Coronary artery (tissue), 2 donors: ENCODE results near the gene NEURL2.

Source experiments
- DNase-seq: peaks from one replicate; pipeline ENCODE4 v3.0.0-alpha.2; 2017; ENCODE audit warnings: low spot score
- H3K27ac ChIP-seq, 2 donors: fragments of 200-600 bp; sonication (generic); one replicate each; pipeline ENCODE4 v1.5.1; 2016 to 2019
- H3K4me3 ChIP-seq: fragments of 200-600 bp; sonication (generic); 2 replicates; pipeline ENCODE4 v1.5.1; 2016; ENCODE audit warnings: mild to moderate bottlenecking, moderate library complexity
- CTCF ChIP-seq: fragments of 200-600 bp; sonication (generic); IDR thresholded peaks from one replicate; pipeline ENCODE4 v1.5.1; 2019; ENCODE audit warnings: antibody characterized with exemption

Gene NEURL2

DNA sequence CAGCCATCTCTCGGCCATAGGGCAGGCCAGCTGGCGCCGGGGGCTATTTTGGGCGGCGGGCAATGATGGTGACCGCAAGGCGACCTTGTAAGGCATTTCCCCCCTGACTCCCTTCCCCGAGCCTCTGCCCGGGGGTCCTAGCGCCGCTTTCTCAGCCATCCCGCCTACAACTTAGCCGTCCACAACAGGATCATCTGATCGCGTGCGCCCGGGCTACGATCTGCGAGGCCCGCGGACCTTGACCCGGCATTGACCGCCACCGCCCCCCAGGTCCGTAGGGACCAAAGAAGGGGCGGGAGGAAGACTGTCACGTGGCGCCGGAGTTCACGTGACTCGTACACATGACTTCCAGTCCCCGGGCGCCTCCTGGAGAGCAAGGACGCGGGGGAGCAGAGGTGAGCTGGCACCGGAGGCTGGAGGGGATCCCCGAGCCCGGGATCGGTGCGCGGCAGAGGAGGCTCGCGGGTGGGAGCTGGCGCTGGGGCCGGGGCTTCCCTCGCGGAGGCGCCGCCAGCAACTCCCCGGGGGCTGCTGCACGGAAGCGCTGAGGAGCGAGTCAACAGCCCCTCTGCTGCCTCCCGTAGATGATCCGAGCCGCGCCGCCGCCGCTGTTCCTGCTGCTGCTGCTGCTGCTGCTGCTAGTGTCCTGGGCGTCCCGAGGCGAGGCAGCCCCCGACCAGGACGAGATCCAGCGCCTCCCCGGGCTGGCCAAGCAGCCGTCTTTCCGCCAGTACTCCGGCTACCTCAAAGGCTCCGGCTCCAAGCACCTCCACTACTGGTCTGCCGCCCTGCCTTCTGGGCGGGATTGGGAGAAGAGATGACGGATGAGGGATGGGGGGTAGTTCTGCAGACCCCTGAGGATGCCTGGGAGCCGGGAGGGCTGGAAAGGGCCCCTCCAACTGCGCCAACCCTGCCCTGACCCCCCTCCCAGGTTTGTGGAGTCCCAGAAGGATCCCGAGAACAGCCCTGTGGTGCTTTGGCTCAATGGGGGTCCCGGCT lies at the start of gene NEURL2, which contains the start of gene CTSA:
TSS of gene NEURL2 (minus strand) at position 224 of the 999 bp plus-strand sequence. CDS start at position 7, 217 bp downstream.
TSS of gene CTSA (plus strand) at position 351 of the 999 bp plus-strand sequence. CDS start at position 585, 234 bp downstream.
- Histone ChIP-seq H3K4me3 (peak within 1 kb of the TSS; percentile 95), H3K27ac (peak within 1 kb of the TSS; percentile 71 to 96)
- peak; percentile 93 for DNase-seq
- TF ChIP-seq CTCF, result no peak

- no peak for TF ChIP-seq CTCF
- no peak overlapping the region for H3K27ac ChIP-seq
- no peak overlapping the region for H3K4me3 ChIP-seq
- DNase-seq, result no peak
Observed at GRCh38 chr20:45940469-45940868, 49.5 kb upstream of the NEURL2 start.

DNA sequence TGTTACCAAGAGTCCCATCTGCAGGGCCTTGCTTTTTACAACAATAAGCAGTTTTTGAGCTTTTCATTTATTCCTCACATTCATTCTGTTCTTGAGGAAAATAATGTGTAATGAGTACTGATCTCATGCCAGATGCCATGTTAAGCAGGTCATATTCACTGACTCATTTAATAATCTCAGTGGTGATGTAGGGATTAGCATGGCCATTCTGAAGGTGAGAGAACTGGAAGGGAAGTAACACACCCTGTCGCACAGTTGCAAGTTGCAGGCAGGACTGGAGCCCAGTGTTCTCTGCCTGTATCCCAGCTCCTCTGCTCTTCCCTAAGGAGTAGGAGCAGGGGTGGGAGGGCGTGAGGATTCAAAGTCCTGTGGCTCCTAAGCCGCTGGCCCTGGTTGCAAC lies 49.0 kb upstream of the NEURL2 start:
- no peak for DNase-seq
- no peak overlapping the region for H3K4me3 ChIP-seq
- TF ChIP-seq CTCF, result no peak
- H3K27ac ChIP-seq, result no peak overlapping the region

GRCh38 chr20:45938727-45939438 lies 47.9 kb upstream of the NEURL2 start:
- no peak for TF ChIP-seq CTCF
- H3K27ac ChIP-seq, result no peak overlapping the region
- DNase-seq, result no peak
- no peak overlapping the region for H3K4me3 ChIP-seq

- Histone ChIP-seq H3K4me3 (no peak overlapping the region), H3K27ac (no peak overlapping the region)
- TF ChIP-seq CTCF, result no peak
- DNase-seq, result no peak
Observed at GRCh38 chr20:45937765-45938164, 46.8 kb upstream of the NEURL2 start.

DNA sequence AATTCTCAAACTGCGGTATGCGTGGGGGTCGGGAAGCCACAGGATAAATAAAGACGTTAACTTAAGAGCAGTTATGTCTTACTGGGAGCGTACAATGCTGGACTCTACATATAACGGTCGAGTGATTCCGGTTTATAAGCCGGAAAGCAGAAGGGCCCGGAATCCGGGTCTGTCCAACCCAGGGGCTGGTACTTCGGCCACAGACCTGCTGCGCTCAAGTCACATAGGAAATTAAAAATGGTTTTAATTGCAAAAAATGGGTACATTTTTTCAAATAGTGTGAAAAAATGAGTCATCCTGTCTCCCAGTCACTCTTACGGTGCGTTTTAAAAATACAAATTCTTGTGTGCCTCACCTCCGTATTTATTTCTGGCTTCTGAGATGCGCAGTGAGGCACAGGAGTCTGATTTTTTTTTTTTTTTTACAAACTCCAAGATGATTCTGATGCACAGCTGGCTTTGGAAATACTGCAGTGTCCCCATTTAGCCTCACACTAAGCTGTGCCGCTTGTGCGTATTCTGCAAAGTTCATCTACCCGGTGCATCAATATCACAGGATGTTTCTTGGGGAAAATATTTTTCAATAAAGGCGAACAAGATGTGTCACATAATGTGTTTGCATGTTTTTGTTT lies 44.5 kb upstream of the NEURL2 start:
- no peak for DNase-seq
- H3K27ac ChIP-seq, result peak overlapping the region; percentile 90 to 100
- H3K4me3 ChIP-seq, result peak overlapping the region; percentile 89
- TF ChIP-seq CTCF, result no peak
